GM18511 (cell line): ENCODE results near the gene MGMT.
"Not testable (repeated sequence)": the region's sequence is repeated elsewhere in the genome, so short reads cannot be mapped to it uniquely, and the experiment has no call there.

ENCODE experiments used
- ATAC-seq: cut with Tn5 transposase; IDR thresholded peaks from one replicate; pipeline ENCODE4 v1.9.1; 2021; ENCODE audit warnings: mild to moderate bottlenecking, moderate library complexity; ENCODE audit not compliant: unreplicated experiment

The MGMT gene

DNA sequence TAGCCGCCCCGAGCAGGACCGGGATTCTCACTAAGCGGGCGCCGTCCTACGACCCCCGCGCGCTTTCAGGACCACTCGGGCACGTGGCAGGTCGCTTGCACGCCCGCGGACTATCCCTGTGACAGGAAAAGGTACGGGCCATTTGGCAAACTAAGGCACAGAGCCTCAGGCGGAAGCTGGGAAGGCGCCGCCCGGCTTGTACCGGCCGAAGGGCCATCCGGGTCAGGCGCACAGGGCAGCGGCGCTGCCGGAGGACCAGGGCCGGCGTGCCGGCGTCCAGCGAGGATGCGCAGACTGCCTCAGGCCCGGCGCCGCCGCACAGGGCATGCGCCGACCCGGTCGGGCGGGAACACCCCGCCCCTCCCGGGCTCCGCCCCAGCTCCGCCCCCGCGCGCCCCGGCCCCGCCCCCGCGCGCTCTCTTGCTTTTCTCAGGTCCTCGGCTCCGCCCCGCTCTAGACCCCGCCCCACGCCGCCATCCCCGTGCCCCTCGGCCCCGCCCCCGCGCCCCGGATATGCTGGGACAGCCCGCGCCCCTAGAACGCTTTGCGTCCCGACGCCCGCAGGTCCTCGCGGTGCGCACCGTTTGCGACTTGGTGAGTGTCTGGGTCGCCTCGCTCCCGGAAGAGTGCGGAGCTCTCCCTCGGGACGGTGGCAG lies at the start of gene MGMT:
Gene MGMT, plus strand, starts transcription at position 539 of the 656 bp plus-strand sequence.
- peak; percentile 89 for ATAC-seq

DNA sequence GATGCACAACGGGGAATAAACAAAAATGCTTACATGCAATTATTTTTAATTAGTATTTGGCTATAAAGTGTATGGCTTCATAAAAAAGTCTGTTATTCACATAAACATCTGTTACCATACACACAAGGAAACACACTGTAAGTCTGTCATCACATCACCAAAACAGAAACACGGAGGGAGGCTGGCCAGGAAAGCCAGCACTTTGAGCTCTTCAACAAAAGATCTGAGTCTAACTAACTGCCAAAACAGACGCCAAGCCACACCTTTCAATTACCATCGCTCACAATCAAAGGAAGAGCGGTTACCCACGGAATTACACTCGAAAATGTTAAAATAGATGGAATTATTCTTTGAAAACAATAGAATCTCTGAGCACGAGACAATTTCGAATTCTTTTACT lies 49.2 kb upstream of the MGMT start:
- no peak for ATAC-seq

DNA sequence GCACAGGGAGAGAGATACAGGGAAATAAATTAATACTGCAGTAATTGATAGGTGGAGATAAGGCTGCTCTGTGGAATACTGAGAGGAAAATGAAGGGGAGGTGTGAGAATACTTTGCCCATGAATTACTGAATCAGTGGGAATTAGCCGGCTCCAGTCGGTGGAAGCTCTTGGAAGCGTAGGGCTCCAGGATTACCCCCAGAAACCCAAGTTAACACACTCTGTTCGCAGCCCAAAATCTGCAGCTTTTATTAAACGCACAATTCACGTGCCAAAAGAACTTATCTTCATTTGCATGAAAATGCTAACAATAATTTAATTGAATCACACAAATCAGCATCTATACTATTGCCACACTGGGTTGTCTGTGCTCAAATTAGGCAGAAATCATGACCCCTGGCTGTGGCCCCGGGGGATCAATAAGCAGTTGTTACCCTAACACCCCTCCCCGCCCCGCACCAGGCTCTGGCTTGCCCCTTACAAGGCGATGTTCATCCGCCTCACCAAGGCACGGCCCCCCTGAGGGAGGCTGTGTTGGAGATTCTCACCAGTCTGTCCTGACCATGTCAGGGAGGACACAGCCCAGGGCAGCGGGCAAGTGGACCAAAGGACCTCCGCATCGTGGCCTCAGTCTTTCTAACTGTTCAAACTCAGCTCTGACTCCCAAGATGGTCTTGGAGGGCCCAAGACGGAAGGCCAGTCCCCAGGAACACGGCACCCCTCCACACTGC lies 48.4 kb upstream of the MGMT start:
- no peak for ATAC-seq

DNA sequence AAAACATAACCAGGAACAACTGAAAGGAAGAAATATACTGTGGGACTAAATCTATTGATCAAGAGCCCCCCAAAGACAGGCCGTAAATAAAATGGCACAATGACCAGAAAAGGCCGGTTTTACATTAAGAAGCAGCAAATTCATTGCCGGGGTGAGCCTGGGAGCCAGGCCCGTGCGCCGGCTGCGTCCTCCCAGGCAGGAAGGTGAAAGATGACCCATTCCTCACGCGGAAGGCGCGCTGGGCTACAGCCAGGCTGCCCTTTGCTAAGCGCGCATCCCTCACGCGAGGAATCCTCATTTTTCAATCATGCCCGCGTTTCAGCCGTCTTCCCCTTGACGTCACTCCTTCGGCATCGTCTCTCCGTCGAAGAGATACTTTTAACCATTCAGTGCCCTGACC lies 47.6 kb upstream of the MGMT start:
- no peak for ATAC-seq

DNA sequence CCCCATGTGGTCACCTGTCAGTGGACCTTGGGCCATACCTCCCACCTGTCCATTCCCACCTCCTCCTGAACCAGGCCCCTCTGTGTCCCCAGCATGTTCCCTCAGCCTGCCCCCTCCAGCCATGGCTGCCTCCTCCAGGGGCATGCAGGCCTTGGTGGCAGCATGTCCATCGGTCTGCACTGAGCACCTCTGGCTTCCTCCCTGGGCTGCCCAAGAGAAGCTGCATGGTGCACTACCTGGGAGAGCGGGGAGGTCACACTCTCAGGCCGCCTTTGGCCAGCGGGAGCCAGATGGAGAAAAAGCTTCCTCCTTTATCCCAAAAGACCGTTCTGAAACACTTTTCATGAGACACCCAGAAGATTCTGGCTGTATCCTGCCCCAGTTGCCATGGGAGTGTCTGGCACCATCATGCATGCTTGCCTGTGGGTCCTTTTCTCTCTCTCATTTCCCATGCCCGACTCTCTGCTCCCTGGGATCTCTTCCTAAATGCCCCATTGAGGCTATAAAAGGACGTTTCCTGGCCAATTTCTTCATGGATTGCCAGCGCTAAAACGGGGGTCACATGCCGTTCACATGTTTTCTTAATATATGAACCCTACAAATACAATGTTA lies 45.5 kb upstream of the MGMT start:
- ATAC-seq: no peak

DNA sequence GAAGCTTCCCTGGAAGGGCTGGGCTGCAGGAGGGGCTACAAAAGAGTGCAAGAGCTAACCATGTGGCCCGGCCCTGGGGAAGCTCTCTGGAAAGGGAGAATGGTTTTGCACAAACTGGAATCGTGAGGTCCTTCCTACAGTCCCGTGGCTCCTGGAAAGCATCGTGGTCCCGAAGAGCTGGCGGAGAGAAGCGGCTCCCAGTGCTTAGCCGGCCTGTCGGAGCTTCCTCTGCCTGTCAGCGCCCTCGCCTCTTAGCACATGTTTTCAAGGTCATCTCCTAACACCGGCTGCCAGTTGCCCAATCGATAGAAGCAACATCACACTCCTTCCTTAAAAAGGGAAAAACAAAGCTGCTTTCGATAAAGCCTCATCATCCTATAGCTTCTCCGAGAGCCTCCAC lies 42.1 kb upstream of the MGMT start:
- ATAC-seq: no peak

DNA sequence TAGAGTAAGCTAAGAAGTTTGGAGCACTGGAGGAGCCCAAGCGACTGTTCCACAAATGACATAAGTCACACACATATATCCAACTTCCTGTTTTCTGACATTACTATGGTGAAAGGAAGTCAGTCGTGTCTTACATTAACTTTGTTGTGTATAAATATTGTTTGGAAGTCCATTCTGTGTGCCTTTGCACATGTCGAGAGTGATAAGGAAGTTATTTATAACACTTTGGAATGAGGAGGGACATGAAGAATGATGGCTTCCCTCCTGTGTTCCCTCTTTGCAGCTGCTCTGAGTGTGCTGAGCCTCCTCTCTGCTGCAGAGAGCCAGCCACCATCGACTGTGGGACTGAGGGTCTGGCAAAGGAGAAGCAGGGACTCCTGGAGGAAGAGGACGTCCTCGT lies 40.4 kb upstream of the MGMT start:
- ATAC-seq: no peak

DNA sequence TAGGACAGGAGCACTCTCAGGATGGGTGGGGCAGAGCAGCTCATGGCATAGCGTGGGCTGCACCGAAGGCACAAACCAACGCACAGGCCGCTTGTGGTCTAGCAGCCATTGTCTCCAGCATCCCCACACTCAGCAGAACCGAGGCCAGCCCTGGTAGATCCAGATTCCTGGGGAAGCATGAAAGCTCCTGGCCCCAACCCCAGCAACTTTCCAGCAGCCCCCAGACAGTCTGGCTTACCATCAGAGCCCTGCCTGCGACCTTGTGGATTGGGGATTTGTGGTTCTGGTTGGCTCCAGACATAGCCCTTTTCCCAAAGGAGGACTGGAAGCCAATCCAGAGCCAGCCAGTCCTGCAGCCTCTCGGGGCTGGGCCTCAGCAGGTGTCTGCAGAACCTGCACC lies 33.8 kb upstream of the MGMT start:
- no peak for ATAC-seq

DNA sequence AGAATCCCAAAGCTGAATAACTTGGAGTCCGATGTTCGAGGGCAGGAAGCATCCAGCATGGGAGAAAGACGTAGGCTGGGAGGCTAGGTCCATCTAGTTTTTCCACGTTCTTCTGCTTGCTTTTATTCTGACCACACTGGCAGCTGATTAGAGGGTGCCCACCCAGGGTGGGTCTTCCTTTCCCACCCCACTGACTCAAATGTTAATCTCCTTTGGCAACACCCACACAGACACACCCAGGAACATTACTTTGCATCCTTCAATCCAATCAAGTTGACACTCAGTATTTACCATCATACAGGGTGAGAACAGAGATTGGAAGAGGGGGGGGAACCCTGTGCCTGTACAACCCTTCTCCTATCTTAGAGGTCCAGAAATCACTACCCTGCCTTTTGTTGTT lies 31.3 kb upstream of the MGMT start:
- not testable (repeated sequence) for ATAC-seq

DNA sequence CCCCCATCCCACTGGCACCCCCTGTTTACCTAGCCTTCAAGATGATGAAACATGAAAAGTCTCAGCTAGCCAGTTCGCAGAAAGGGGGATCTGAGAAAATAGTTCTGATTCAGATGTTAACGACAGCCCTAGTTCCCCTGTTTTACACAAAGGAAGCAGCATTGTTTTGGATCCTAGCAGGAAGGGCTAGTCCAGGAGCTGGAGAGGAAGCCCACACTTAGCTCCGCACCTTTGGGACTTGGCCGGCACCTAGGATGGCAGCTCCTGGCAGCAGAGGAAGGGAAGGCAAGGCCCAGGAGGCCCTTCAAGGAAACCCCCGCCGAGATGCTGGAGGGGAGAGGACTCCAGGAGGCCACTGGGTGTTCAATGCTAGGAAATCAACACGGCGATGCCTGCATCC lies 29.0 kb upstream of the MGMT start:
- no peak for ATAC-seq

DNA sequence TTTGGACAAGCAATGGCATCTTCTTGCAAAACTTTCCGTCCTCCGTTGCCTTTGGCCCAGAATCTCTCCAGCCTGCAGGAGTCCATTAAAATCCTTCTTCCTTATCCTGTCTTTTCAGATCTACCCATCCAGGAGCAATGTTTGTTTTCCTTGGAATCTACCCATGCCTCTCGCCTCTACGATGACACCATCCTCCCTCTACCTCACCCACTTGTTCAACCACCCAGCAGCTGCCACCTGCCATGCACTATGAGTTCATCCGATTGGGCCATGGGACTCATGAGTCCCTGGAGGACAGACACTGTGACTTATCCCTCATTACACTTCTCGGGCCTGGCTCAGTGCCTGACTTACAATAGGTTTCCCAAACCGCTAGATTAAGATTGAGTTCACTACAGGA lies 26.8 kb upstream of the MGMT start:
- no peak for ATAC-seq

DNA sequence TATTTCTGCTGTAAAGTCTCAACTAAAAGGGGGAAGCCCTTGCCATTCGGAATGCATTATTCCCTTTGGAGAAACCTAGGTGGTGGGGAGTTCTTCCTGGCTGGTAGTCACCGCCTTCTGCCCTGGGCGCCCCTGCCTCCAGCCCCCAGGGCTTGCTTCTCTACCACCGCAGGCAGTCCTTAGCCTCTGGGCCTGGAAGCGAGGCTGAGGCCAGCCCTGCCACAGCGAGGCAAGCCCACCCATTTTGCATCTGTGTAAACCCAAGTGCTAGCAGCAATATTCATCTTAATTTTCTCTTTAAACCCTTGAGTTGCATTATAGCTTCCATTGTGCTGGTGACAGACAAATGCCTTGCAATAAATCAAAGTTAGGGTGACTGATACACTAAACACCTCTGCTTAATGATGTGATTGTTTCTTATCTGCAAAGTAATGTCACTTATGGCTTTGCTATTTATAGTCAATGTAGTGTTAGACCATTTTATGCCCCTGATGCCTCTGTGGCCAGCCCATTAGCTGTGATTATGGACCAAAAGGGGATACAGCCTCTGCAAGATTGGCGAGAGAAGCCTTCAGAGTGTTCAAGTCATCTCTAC lies 26.2 kb upstream of the MGMT start:
- ATAC-seq: no peak

DNA sequence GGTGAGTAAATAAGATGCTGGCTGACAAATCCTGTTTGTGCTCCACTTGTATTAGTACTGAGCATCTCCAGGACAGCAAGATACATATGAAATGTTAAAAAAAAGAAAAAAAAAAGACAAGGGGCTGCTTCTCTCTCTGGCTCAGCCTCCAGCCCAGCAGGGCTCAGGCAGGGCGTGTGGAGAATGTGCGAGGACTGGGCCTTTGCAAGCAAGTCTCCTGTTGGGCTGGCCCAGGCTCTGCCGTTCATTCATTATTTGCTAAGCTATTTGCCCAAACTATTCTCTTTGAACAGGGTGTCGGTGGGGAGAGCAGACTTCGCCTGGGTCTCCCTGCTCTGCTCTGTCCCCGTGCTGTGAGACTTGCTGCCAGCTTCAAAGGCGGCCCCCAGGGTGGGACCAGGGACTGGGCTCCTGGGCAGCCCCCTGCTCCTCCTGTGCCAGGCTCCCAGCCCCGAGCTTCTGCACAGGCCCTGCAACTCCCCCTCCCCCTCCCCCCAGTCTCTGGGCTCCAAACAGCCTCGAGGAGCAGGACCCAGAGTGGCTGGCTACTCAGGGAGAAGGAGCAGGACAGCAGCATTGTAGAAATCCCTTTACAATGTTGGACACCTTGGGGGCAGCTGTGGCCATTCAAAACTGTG lies 25.6 kb upstream of the MGMT start:
- ATAC-seq: no peak

DNA sequence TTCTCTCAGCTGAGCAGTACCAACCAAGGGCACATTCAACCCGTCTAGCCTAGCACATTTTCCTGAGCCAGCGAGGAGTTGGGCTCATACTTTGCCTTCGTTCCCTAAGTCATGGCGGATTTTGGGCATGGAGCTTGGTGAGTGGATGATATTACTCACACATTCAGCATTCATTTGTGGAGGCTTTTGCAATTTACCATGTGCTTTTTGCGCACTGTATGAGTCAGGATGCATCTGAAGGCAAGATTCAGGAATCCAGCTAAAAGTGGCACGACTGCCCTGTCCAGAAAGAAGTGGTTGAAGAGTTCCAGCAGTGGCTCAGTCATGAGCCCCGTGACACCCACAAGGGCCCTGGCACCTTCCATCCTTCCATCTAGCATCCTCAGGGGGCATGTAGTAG lies 24.2 kb upstream of the MGMT start:
- no peak for ATAC-seq

DNA sequence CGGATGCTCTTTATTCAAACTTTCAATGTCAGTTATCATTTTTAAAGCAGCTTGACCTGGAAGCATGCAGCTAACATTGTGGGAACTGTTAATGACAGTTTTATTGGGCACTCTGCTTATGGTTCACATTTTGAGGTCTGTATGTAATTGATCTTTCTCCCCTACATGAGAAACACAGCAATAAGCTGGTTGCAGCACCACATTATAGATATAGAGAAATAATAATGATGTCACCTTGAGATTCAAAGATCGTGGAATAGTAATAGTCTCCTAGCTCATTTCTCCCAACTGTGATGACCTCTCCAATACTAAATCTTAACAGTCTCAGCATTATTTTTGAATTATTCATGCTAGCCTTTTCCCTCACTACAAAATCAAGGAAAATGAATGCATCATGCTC lies 22.7 kb upstream of the MGMT start:
- no peak for ATAC-seq

DNA sequence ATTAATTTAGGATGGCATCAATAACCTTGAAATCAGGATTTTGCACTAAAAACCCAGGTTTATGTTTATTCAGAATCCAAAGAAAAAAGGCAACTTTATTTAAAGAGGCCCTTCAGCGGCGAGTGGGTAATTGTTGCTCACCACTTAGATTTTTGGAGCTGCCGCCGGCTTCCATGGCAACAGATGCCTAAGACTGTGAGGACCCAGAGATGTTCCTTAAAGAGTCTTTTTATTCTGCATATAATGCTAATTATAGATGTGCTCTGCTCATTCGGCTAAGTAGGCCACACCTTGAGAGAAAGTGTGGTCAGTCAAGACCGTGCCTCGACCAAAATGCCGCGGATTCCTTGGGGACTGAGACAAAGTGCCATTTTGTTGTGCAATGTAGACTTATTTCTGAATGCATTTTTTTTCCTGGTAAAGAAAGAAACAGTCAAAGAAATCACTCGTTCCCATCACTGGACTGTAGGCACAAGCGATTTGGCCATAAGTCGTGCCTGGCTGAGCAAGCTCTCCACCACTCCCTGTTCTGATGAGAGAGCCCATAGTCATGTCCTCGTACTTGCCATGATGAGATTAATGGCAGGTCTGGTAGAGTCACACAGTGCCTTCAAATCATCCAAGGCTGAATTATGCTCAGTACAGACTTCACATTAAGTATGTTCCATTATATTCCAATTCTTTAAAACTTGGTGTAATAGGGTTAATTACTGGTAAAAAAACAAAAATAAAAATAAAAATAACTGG lies 21.4 kb upstream of the MGMT start:
- ATAC-seq: no peak

DNA sequence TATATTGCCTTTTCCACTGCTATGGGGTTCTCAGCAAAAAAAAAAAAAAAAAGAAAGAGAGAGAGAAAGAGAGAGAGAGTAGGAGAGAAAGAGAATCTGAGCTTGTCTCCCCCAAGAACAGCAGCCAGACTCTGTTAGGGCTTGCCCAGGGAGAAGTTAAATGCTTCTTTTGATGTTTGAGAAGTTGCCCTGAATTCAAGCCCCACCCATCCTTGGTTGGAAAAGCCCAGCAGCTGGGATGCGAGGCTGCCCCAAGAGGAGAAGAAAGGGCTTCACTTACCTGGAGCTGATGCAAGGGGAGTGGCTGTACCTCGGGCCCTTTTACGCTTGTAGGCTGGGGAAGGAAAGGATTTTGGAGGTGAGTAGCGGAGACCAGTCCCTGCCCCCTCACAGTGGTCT lies 20.9 kb upstream of the MGMT start:
- ATAC-seq: no peak

DNA sequence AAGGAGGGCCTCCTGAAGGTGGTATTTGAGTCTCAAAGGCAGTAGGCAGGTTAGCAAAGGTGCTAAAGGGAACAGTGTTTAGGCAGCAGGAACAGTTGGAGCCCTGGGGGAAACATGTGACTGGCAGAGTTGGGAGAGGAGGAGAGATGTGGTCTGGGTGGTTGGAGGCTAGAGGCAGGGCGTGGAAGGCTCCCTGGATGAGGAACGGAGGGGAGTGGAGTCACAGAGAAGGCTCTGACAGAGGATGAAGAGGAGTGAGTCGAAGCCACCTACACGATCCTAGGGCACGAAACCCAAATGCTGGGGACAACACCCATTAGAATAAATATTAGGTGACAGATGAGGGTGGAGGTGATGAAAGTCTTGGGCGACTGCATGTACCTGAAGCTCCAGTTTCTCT lies 19.6 kb upstream of the MGMT start:
- no peak for ATAC-seq

DNA sequence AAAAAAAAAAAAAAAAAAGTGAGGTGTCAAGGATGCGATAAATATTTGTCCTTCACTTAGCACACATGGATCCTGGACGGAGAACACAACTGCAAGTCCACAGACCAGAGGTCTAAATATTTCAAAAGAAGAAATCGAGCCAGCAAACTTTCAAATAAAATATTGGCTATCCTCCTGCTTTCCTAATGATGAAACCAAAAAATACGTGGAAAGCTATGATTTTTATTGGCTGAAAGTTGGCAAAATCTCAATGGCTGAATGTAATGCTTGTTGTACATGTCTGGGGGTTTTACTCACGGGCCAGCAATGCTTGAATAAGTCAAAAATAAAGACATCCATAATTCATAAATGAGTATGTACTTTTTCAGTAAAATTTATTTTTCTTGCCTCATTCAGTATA lies 19.0 kb upstream of the MGMT start:
- no peak for ATAC-seq

DNA sequence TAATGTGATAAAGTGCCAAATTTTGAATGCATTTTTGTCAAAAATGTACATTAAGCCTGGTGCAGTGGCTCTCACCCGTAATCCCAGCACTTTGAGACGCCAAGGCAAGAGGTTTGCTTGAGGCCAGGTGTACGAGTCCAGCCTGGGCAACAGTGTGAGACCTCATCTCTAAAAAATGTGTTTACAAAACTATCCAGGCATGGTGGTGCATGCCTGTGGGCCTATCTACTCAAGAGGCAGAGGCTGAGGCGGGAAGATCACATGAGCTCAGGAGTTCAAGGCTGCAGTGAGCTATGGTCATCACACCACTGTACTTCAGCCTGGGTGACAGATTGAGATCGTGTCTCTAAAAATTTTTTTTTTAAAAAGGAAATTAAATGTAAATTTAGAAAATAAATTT lies 18.5 kb upstream of the MGMT start:
- ATAC-seq: no peak

DNA sequence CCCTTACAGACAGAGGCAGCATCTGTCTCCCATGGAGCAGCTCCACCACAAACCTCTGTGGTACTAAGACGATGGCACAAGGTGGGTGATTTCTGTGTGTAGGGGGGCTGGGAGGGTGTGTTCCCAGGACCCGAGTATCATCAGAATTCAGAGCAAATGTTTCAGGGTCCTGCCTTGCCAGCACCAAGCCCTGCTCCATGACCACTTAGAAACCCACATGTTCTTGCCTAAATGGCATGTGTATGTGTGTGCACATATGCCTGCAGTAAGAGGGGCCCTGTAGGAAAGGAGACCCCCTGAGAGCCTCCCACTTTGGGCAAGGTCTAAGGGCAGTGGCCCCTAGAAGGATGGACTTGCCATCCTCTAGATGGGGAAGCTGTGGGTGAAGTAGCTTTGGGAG lies 17.1 kb upstream of the MGMT start:
- ATAC-seq: no peak
